Measurements from ENCODE around the gene SYT7. TPM values are rescaled to one million over a fixed set of nuclear protein-coding genes. Genes with fewer than 3 reads are reported as not detected.

Gene SYT7
- total and polyA plus RNA-seq, 12 donors = 11.5 to 26.1 (median 18.7) TPM

DNA sequence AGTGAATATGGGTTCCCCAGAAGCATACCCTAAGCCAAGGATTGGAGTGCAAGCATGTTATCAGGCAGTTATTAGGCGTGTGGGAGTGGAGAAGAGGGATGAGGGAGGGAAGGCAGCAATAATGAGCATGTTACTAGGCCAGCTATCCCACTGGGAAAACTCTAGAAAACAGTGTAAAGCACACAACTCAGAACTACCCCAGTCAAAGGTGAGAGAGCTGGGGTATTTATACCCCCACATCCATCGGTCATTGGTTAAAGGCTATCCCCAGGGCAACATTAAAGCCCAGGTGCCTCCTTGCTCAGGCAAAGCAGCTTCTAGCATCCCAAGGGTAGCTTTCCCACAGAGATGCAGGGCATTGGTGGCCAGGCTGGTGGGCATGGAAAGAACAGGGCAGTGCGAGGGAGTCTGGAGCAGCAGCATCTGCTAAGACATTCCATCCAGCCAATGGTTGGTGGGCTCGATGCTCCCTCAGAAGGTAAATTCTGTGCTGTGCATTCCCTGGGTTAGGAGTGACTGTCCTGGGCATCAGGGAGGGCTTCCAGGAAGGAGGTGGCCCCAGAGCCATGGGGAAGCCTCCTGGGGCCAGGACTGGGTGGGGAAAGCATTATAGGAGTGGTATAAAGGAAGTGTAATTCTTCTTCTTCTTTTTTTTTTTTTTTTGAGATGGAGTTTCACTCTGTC lies 93.4 kb downstream of the SYT7 start:
- H3K9me3 ChIP-seq = peaks cover 0 to 4% (median 0%) of the 10 kb centered on the region in 11 donors
- TF ChIP-seq, protein P1, sequence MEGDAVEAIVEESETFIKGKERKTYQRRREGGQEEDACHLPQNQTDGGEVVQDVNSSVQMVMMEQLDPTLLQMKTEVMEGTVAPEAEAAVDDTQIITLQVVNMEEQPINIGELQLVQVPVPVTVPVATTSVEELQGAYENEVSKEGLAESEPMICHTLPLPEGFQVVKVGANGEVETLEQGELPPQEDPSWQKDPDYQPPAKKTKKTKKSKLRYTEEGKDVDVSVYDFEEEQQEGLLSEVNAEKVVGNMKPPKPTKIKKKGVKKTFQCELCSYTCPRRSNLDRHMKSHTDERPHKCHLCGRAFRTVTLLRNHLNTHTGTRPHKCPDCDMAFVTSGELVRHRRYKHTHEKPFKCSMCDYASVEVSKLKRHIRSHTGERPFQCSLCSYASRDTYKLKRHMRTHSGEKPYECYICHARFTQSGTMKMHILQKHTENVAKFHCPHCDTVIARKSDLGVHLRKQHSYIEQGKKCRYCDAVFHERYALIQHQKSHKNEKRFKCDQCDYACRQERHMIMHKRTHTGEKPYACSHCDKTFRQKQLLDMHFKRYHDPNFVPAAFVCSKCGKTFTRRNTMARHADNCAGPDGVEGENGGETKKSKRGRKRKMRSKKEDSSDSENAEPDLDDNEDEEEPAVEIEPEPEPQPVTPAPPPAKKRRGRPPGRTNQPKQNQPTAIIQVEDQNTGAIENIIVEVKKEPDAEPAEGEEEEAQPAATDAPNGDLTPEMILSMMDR (IDR thresholded peaks at IDR 0.05) = no peak
- peak overlapping the region in 4 of 10 donors; percentile 15 to 80 (median 54) for H3K27ac ChIP-seq
- DNase-seq (no peak), ATAC-seq (no peak)
- 96% methylated on average over 4 of the region's 4 CpGs for WGBS, 2 donors
- no peaks in the 10 kb centered on the region for H3K27me3 ChIP-seq
- no peak overlapping the region for H3K4me3 ChIP-seq
- H3K36me3 ChIP-seq = no peaks in the 10 kb centered on the region
- peaks cover 12 to 33% (median 21%) of the 10 kb centered on the region in 9 donors for H3K4me1 ChIP-seq
- intact Hi-C loops (cut with DNase I) = loop anchor here in 1 of 10 donors (10.0 kb wide), 1 partner anchor 87 kb away; no protein-coding TSS in a partner anchor

DNA sequence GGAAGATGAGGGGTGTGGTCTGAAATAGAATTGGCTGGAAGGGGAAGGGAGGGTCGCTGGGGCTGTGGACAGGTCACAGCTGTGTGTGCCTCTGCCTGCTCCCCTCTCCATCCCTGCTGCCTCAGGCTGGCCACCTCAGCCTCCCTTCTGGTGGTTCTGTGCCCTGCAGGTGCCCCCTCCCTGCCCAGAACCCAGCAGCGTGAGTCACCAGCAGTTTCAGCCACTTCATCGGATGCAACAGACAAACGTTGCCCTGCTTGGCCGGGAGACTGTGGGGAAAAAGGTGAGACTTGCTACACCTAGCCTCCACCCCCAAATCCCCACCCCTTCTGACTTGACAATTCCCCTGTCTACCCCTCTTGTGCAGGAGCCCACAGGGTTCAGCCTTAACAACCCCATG lies 94.1 kb downstream of the SYT7 start:
- DNase-seq (no peak), ATAC-seq (no peak)
- H3K4me1 ChIP-seq = peaks cover 12 to 36% (median 23%) of the 10 kb centered on the region in 9 donors
- no peaks in the 10 kb centered on the region for H3K36me3 ChIP-seq
- H3K9me3 ChIP-seq = peaks cover 0 to 4% (median 0%) of the 10 kb centered on the region in 11 donors
- H3K27ac ChIP-seq = peak overlapping the region in 1 of 10 donors; percentile 5
- TF ChIP-seq, protein P1 (IDR thresholded peaks at IDR 0.05) = no peak
- 92 to 94% methylated on average over 5 of the region's 5 CpGs for WGBS, 2 donors
- H3K4me3 ChIP-seq = no peak overlapping the region
- intact Hi-C loops (cut with DNase I) = loop anchor here in 1 of 10 donors (10.0 kb wide), 1 partner anchor 88 kb away; no protein-coding TSS in a partner anchor
- H3K27me3 ChIP-seq = no peaks in the 10 kb centered on the region

- no peak for DNase-seq
- Histone ChIP-seq H3K36me3 (no peaks in the 10 kb centered on the region), H3K27me3 (no peaks in the 10 kb centered on the region), H3K4me3 (no peak overlapping the region), H3K4me1 (peaks cover 14 to 43% (median 27%) of the 10 kb centered on the region in 9 donors), H3K9me3 (peaks cover 0 to 4% (median 0%) of the 10 kb centered on the region in 11 donors), H3K27ac (no peak overlapping the region)
- intact Hi-C loops (cut with DNase I) = loop anchor here in 1 of 10 donors (10.0 kb wide), 1 partner anchor 89 kb away; no protein-coding TSS in a partner anchor
- ATAC-seq = no peak
- WGBS, 2 donors = 87 to 91% methylated on average over 6 of the region's 6 CpGs
- TF ChIP-seq, protein P1 (IDR thresholded peaks at IDR 0.05) = no peak
Measured at GRCh38 chr11:61486011-61486620, 94.8 kb downstream of the SYT7 start.

GRCh38 chr11:61485080-61485479 lies 95.8 kb downstream of the SYT7 start:
- H3K4me3 ChIP-seq = no peak overlapping the region
- H3K9me3 ChIP-seq = peaks cover 0 to 4% (median 0%) of the 10 kb centered on the region in 11 donors
- intact Hi-C loops (cut with DNase I) = loop anchor here in 1 of 10 donors (10.0 kb wide), 1 partner anchor 90 kb away; no protein-coding TSS in a partner anchor
- H3K27me3 ChIP-seq = no peaks in the 10 kb centered on the region
- H3K36me3 ChIP-seq = no peaks in the 10 kb centered on the region
- DNase-seq = no peak
- peaks cover 9 to 42% (median 20%) of the 10 kb centered on the region in 9 donors for H3K4me1 ChIP-seq
- no peak for ATAC-seq
- H3K27ac ChIP-seq = no peak overlapping the region
- 95 to 96% methylated on average over 11 of the region's 11 CpGs for WGBS, 2 donors
- TF ChIP-seq, protein P1 (IDR thresholded peaks at IDR 0.05) = no peak
